GM06990 (cell line): ENCODE measurements around the gene ZC3H11A.

Experiments used
- DNase-seq: peaks from one replicate; pipeline ENCODE4 v3.0.0-alpha.2; 2011; ENCODE audit not compliant: insufficient read length; ENCODE audit errors: extremely low read depth
- H3K27me3 ChIP-seq: replicated peaks from 2 replicates; pipeline ENCODE4 v1.6.0; 2011; ENCODE audit warnings: low read length; ENCODE audit not compliant: control insufficient read depth, insufficient read depth
- H3K36me3 ChIP-seq: 2 replicates; pipeline ENCODE4 v1.5.1; 2011; ENCODE audit warnings: low read length; ENCODE audit not compliant: control insufficient read depth, insufficient read depth
- H3K4me3 ChIP-seq: replicated peaks from 2 replicates; pipeline ENCODE4 v1.5.1; 2011; ENCODE audit warnings: low read depth, mild to moderate bottlenecking, control low read depth, low read length
- CTCF ChIP-seq: IDR thresholded peaks from 2 replicates; pipeline ENCODE4 v1.5.1; 2011; ENCODE audit warnings: low read length, control low read depth, mild to moderate bottlenecking, inconsistent platforms; ENCODE audit not compliant: insufficient read depth, poor library complexity, severe bottlenecking

Gene ZC3H11A

GRCh38 chr1:203839081-203839480, 43.7 kb downstream of the ZC3H11A start:
- Histone ChIP-seq H3K36me3 (peaks cover 9% of the 10 kb centered on the region), H3K27me3 (no peaks in the 10 kb centered on the region), H3K4me3 (no peak overlapping the region)
- DNase-seq: no peak
- TF ChIP-seq CTCF: no peak

GRCh38 chr1:203840208-203840808, 44.9 kb downstream of the ZC3H11A start:
- no peak for TF ChIP-seq CTCF
- Histone ChIP-seq H3K4me3 (no peak overlapping the region), H3K27me3 (no peaks in the 10 kb centered on the region), H3K36me3 (peaks cover 9% of the 10 kb centered on the region)
- no peak for DNase-seq

- Histone ChIP-seq H3K36me3 (peaks cover 13% of the 10 kb centered on the region), H3K27me3 (no peaks in the 10 kb centered on the region)
These were observed 47.1 kb downstream of the ZC3H11A start for GRCh38 chr1:203842559-203842876.

GRCh38 chr1:203843435-203843834, 48.0 kb downstream of the ZC3H11A start:
- peaks cover 10% of the 10 kb centered on the region for H3K36me3 ChIP-seq

More at GRCh38 chr1:203842559-203842876, 47.1 kb downstream of the ZC3H11A start:
- no peak for DNase-seq
- H3K4me3 ChIP-seq: no peak overlapping the region
- TF ChIP-seq CTCF: no peak

More at GRCh38 chr1:203843435-203843834, 48.0 kb downstream of the ZC3H11A start:
- TF ChIP-seq CTCF: no peak
- Histone ChIP-seq H3K27me3 (no peaks in the 10 kb centered on the region), H3K4me3 (no peak overlapping the region)
- no peak for DNase-seq
